ENCODE measurements around the gene HDAC9. TPM values are rescaled to one million over a fixed set of nuclear protein-coding genes. Genes with fewer than 3 reads are reported as not detected.

Gene HDAC9
- total RNA-seq, 1 experiment from 2014 or later, result 4.3 TPM

GRCh38 chr7:18459484-18460245 lies 35.9 kb upstream of the HDAC9 start:
- no peak for TF ChIP-seq CEBPB (IDR thresholded peaks at IDR 0.05; ENCODE audit: low read depth)
- TF ChIP-seq ELF1 (IDR thresholded peaks at IDR 0.05; ENCODE audit: borderline replicate concordance, low read depth), result no peak
- no peak for TF ChIP-seq JUND (IDR thresholded peaks at IDR 0.05)
- no peak for TF ChIP-seq POLR2A (IDR thresholded peaks at IDR 0.05; ENCODE audit: borderline replicate concordance, extremely low read depth, insufficient read depth, insufficient read length)
- no peak for TF ChIP-seq EGR1 (IDR thresholded peaks at IDR 0.05; ENCODE audit: low read depth)
- Histone ChIP-seq H3K4me2 (ENCODE audit: low read length) (no peak overlapping the region), H3K4me1 (ENCODE audit: control insufficient read depth in 1 of 2, insufficient read depth in 2 of 2, low read length in 2 of 2) (peaks cover 0 to 5% of the 10 kb centered on the region in 2 experiments; a peak in 1 of 4 replicates), H3K36me3 (ENCODE audit: control insufficient read depth in 1 of 2, insufficient read depth in 2 of 2, low read length in 2 of 2) (no peaks in the 10 kb centered on the region), H3K79me2 (ENCODE audit: insufficient read depth, low read length) (no peaks in the 10 kb centered on the region), H3K9me2 (ENCODE audit: insufficient read depth) (no peaks in the 10 kb centered on the region), H3K4me3 (replicated peaks in 1 of 2; ENCODE audit: low read depth in 1 of 2, low read length in 2 of 2) (no peak overlapping the region), H4K20me1 (ENCODE audit: insufficient read depth) (no peaks in the 10 kb centered on the region), H2AFZ (ENCODE audit: low read depth, low read length, poor library complexity, severe bottlenecking) (no peak overlapping the region), H3K9me3 (ENCODE audit: control insufficient read depth in 1 of 2, insufficient read depth in 1 of 2, low read depth in 1 of 2, low read length in 2 of 2) (no peaks in the 10 kb centered on the region), H3K27ac (ENCODE audit: low read depth, low read length) (no peak overlapping the region), H3K27me3 (ENCODE audit: insufficient read depth, low read length) (no peaks in the 10 kb centered on the region), H3K9ac (ENCODE audit: low read length) (no peak overlapping the region)
- ATAC-seq (no peak), DNase-seq (ENCODE audit: low read depth, low spot score) (no peak)
- intact Hi-C loops (cut with micrococcal nuclease), result no loop called here
- CTCF ChIA-PET, result no interaction called here
- RAD21 ChIA-PET (ENCODE audit: low non-redundant PET in 1 of 2, low total read pairs in 2 of 2, uncharacterized antibody in 2 of 2, unreplicated experiment in 2 of 2), result no interaction called here
- POLR2A ChIA-PET, result no interaction called here
- no TSS peak for BruUV-seq (replicated peaks)

- Histone ChIP-seq H3K79me2 (ENCODE audit: insufficient read depth, low read length) (no peaks in the 10 kb centered on the region), H3K27me3 (ENCODE audit: insufficient read depth, low read length) (no peaks in the 10 kb centered on the region), H3K9me3 (ENCODE audit: control insufficient read depth in 1 of 2, insufficient read depth in 1 of 2, low read depth in 1 of 2, low read length in 2 of 2) (no peaks in the 10 kb centered on the region), H2AFZ (ENCODE audit: low read depth, low read length, poor library complexity, severe bottlenecking) (no peak overlapping the region), H3K4me2 (ENCODE audit: low read length) (no peak overlapping the region), H4K20me1 (ENCODE audit: insufficient read depth) (no peaks in the 10 kb centered on the region), H3K9me2 (ENCODE audit: insufficient read depth) (no peaks in the 10 kb centered on the region), H3K27ac (ENCODE audit: low read depth, low read length) (no peak overlapping the region), H3K4me3 (replicated peaks in 1 of 2; ENCODE audit: low read depth in 1 of 2, low read length in 2 of 2) (no peak overlapping the region), H3K36me3 (ENCODE audit: control insufficient read depth in 1 of 2, insufficient read depth in 2 of 2, low read length in 2 of 2) (no peaks in the 10 kb centered on the region), H3K4me1 (ENCODE audit: control insufficient read depth in 1 of 2, insufficient read depth in 2 of 2, low read length in 2 of 2) (peaks cover 0 to 5% of the 10 kb centered on the region in 2 experiments; a peak in 1 of 4 replicates), H3K9ac (ENCODE audit: low read length) (no peak overlapping the region)
- intact Hi-C loops (cut with micrococcal nuclease), result no loop called here
- no peak for ATAC-seq
- ChIA-PET CTCF (no interaction called here), POLR2A (interaction anchor here (1.0 kb wide), 1 partner anchor 13 kb away, joined by 3 read pairs; no protein-coding TSS in a partner anchor), RAD21 (ENCODE audit: low non-redundant PET in 1 of 2, low total read pairs in 2 of 2, uncharacterized antibody in 2 of 2, unreplicated experiment in 2 of 2) (no interaction called here)
- BruUV-seq (replicated peaks), result no TSS peak
- no peak for TF ChIP-seq SRF (IDR thresholded peaks at IDR 0.05; ENCODE audit: low read depth)
- TF ChIP-seq EZH2phosphoT487 (IDR thresholded peaks at IDR 0.05; ENCODE audit: borderline replicate concordance), result no peak
- no peak for TF ChIP-seq CEBPB (IDR thresholded peaks at IDR 0.05; ENCODE audit: low read depth)
- TF ChIP-seq EZH2 (IDR thresholded peaks at IDR 0.05), result no peak
- no peak for TF ChIP-seq ZFX (IDR thresholded peaks at IDR 0.05)
- DNase-seq (ENCODE audit: low read depth, low spot score), result no peak
Measured at GRCh38 chr7:18461785-18462467, 33.6 kb upstream of the HDAC9 start.
